HG03045 (cell line): Measurements from ENCODE around the gene IFRD1.
"Not testable (repeated sequence)": the region's sequence is repeated elsewhere in the genome, so short reads cannot be mapped to it uniquely, and the experiment has no call there.

ENCODE experiments used
- ATAC-seq: cut with Tn5 transposase; IDR thresholded peaks from one replicate; pipeline ENCODE4 v1.9.1; 2021; ENCODE audit warnings: mild to moderate bottlenecking, moderate library complexity; ENCODE audit not compliant: unreplicated experiment

IFRD1 gene

GRCh38 chr7:112442210-112442609 is 8.1 kb upstream of the IFRD1 start:
- ATAC-seq = no peak

GRCh38 chr7:112444505-112444904 is 5.8 kb upstream of the IFRD1 start:
- ATAC-seq = no peak

DNA sequence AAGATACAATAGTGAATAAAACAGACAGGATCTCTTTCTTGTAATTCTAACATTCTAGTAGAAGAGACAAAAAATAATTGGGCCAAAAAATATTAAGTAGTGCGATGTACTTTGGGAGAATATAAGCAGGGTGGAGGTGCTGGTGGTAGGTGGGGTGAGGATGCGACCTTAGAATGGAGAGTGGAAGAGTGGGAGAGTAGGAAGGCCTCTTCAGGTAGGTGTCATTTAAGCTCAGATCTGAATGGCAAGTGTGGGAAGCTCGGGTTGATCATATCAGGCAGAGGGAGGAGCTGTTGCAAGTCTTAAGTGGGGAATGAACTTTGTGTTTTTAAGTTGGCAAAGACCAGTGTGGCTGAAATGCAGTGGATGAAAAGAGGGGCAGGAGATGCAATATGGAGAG is 3.8 kb upstream of the IFRD1 start:
- no peak for ATAC-seq

DNA sequence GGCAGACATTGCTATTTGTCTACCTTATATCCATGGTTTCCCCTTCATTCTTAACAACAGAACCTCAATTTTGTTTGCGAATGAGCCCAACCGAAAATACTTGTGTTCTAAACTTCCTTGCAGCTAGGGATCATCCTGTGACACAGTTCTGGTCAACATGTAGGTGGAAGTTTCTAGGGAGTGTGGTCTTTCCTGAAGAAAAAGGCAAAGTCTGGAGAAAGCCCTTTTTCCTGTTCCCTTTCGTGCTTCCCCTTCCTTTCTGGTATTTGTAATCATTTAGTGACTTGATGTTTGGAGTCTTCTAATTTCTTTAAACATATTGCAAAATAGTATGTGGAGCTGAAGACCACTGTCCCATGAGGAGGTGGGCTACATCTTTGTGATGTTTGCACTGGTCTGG is 2.9 kb upstream of the IFRD1 start:
- ATAC-seq = no peak

GRCh38 chr7:112448381-112448780 is 1.9 kb upstream of the IFRD1 start:
- ATAC-seq = no peak

DNA sequence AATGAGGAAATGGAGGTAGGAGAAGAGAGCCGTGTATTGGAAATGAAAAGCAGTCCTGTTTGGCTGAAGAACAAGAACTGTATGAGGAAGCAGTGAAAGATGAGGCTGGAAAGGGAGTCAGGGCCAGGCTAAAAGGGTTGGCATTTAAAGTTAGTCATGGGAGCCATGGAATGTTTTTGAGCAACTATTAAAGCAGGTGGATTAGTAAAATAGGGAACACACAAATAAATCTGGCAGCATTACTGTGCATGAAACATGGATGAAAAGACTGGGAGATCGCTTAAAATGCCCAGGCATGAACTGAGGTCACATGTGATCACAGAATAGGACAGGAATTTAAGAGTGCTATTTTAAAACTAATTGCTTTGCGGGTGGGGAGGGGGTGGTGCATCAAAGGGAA is 1.4 kb upstream of the IFRD1 start:
- ATAC-seq = no peak

DNA sequence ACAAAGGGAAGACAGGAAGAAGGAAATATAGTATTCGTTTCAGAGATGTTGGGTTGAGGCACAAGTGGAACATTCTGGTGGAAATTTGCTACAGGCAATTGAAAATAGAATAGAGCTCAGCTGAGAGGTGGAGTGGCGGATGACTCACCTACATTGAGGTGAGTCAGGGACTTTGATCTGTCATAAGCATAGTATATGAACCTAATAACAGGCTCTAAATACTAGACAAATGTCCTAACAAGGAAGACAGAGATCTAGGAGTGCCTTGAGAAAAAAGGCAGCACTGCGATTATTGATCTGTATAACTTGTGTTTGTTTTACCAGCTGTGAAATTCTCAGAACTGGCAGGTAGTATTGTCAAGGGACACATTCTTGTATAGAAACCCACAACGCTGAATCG is 907 bp upstream of the IFRD1 start:
- no peak for ATAC-seq

GRCh38 chr7:112450807-112451761 is 824 bp downstream of the IFRD1 start:
- peak; percentile 84 for ATAC-seq

DNA sequence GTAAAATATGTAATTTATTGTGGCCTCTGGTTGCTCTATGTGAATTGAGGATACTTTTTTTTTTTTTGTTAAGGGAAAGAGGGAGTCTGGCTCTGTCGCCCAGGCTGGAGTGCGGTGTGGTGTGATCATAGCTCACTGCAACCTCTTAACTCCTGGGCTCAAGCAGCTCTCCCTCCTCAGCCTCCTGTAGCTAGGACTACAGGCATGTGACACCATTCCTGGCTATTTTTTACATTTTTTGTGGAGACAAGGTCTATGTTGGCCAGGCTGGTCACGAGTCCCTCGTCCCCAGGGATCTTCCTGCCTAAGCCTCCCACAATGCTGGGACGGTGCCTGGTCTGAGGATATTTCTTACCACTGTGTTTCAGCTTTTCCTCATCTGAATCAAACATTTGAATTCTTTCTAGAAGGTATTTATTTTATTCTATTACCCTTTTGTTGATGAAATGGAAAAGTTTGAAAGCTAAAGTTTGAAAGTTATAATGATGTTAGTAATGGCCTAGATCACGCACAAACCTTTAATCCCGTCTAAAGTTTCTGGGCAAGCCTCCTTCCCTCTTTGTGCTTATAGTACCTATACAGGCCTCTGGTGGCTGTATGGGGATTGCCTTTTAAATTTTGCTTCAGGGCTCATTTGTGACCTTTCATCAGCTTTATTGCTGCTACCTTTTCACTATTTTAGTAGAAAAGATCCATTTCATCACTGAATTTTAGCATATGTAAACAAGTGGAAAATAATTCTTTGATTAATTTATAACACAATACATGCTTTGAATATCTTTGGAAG is 2.0 kb downstream of the IFRD1 start:
- ATAC-seq = no peak

DNA sequence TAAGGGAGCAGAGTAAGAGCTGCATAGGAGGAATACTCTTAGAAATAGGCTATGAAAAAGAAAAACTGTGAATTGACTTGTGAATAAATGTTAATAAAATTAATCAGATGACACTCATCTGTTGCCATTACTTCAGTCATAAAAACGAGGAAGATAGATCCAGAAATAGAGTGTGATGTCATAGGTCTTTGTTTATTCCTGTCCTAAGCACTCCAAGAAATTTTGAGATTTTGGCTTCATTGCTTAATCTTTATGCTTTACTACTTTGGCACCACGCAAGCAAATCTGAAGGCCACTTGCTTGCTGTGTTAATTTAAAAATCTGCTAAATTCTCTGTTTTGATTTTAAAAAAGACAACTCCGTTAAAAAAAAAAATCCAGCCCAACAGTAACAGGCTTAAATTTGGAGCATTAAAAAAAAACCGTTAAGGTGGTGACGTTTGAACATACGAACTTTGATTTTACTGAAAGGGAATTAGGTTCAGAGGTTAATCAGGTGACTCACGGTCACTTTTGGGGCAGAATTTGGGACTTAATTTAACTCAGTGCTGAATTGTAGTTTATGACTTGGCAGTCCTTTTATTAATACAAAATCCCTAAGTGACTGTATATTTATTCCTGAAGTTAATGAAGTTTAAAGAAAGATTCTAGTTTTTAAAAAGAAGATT is 3.4 kb downstream of the IFRD1 start:
- no peak for ATAC-seq

DNA sequence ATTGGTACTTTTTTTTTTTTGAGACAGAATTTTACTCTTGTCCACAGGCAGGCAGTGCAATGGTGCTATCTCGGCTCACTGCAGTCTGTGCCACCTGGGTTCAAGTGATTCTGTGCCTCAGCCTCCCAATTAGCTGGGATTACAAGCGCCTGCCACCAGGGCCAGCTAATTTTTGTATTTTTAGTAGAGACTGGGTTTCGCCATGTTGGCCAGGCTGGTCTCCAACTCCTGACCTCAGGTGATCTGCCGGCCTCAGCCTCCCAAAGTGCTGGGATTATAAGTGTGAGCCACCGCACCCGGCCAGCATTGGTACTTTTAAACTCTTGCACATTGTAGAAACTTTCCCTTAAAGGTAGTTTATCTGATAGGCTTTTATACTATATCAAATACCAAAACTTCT is 3.9 kb downstream of the IFRD1 start:
- not testable (repeated sequence) for ATAC-seq

- ATAC-seq = no peak
These were observed 9.4 kb downstream of the IFRD1 start for GRCh38 chr7:112459645-112460044.

- no peak for ATAC-seq
These were observed 12.0 kb downstream of the IFRD1 start for GRCh38 chr7:112462236-112462635.

- ATAC-seq = no peak
These were observed 17.6 kb downstream of the IFRD1 start for GRCh38 chr7:112467867-112468266.

GRCh38 chr7:112470194-112470593 is 19.9 kb downstream of the IFRD1 start:
- ATAC-seq = no peak

DNA sequence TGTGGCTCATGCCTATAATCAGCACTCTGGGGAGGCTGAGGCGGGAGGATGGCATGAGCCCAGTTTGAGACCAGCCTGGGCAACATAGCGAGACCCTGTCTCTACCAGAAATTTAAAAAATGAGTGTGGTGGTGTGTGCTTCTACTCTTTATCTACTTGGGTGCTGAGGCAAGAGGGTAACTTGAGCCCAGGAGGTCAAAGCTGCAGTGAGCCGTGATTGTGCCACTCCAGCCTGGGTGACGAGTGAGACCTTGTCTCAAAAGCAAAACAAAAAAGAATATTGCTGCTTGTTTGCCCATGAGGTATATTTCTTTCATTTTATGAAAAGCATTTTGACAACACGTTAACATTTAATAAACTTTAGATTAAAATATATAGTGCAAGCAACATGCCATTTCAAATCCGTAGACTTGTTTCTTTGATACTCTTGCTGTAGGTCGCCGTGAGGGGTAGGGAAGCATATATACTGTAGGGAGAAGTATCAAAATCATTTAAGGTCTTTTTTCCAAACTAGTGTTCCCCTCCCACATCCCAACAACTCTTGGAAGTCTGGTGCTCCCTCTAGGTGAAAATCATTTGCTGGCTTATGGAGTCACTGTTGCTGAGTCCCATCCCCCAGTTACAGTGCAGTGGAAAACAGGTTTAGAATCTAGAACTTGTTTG is 26.3 kb downstream of the IFRD1 start:
- no peak for ATAC-seq

- ATAC-seq = no peak
These were observed 31.0 kb downstream of the IFRD1 start for GRCh38 chr7:112481121-112481736.

DNA sequence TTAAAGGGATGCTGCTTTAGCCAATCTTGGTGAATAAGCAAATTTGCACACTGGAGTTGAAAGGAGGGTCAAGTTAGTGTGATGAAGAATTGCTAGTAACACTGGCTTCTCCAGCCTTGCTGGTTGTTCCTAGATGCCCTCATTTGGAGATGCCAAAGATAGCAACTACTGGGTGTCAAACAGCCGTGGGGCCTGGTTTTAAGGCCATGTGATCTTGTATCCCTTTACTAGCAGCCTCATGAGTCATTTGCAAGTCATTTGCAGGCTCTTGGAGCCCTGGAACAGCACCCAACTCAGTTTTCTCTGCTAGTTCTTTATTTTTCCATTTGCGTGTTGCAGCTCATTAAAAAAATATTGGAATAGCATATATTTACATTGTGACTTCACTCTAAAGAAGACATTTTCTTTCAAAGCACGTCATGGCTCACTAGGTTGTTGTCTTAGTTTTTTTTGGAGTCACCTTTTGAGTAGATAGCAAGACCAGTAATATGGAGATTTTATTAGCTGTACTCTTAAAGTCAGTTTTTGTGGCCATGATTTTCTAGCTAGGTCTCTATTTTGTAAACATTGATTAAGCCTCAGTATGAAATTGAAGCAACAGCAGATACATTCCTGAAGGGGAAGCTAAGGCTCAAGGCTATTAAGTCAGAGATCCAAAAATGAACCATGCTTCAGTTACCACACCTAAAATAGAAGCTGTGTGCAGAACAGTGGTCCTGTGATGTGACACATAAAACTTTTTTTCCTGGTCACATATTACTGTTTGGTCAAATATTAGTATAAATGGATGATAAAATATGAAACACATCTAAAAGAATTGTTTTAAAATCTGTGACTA is 31.8 kb downstream of the IFRD1 start:
- no peak for ATAC-seq

GRCh38 chr7:112484671-112485167 is 34.5 kb downstream of the IFRD1 start:
- no peak for ATAC-seq
